K562 (cell line): ENCODE results near the gene KBTBD3. TPM values are rescaled to one million over a fixed set of nuclear protein-coding genes. Genes with fewer than 3 reads are reported as not detected.

Source experiments
- ATF3 ChIP-seq, 2 experiments: fragments of 450-650 bp in 1 of 2; sonication (generic) in 1 of 2; formaldehyde crosslinking in 1 of 2; IDR thresholded peaks in 1 of 2; conservative IDR thresholded peaks in 1 of 2; 2 replicates each; pipeline versions ENCODE4 v1.6.1 to v1.8.1; 2016 to 2023; ENCODE audit warnings: mild to moderate bottlenecking in 2 of 2, moderate library complexity in 2 of 2, inconsistent platforms in 1 of 2, missing genetic modification reagents in 1 of 2
- CBX5 ChIP-seq: IDR thresholded peaks from 2 replicates; pipeline ENCODE4 v1.6.1; 2014; ENCODE audit warnings: low read depth, borderline replicate concordance
- CREB3L1 ChIP-seq: fragments of 450-650 bp; IDR thresholded peaks from 2 replicates; pipeline ENCODE4 v1.6.1; 2014; ENCODE audit warnings: low read depth, mild to moderate bottlenecking, moderate library complexity, borderline replicate concordance
- E4F1 ChIP-seq: fragments of 250-450 bp; sonication (Bioruptor Pico); IDR thresholded peaks from 2 replicates; pipeline ENCODE4 v1.5.0; 2021; ENCODE audit warnings: mild to moderate bottlenecking, borderline replicate concordance
- ESRRA ChIP-seq: fragments of 450-650 bp; IDR thresholded peaks from 2 replicates; pipeline ENCODE4 v1.6.1; 2014; ENCODE audit warnings: low read depth, mild to moderate bottlenecking, moderate library complexity, borderline replicate concordance
- FOSL1 ChIP-seq: fragments of 200-800 bp; sonication (Bioruptor generic); conservative IDR thresholded peaks from 2 replicates; pipeline ENCODE4 v1.6.1; 2016; ENCODE audit warnings: missing genetic modification characterization, missing compliant biosample characterization
- FOXM1 ChIP-seq, 2 experiments: fragments of 450-650 bp in 1 of 2; sonication (generic) in 1 of 2; formaldehyde crosslinking in 1 of 2; IDR thresholded peaks; 2 replicates each; pipeline versions ENCODE4 v1.6.1 to v1.9.0; 2017 to 2022; ENCODE audit warnings: low read depth in 2 of 2, mild to moderate bottlenecking in 2 of 2, missing genetic modification reagents in 1 of 2, moderate library complexity in 1 of 2
- GABPA ChIP-seq: fragments of 200-800 bp; sonication (Bioruptor generic); conservative IDR thresholded peaks from 2 replicates; pipeline ENCODE4 v1.6.1; 2016; ENCODE audit warnings: low read depth, missing genetic modification characterization, missing compliant biosample characterization
- HLTF ChIP-seq: fragments of 450-650 bp; IDR thresholded peaks from 2 replicates; pipeline ENCODE4 v1.6.1; 2016
- PREB ChIP-seq: sonication (generic); formaldehyde crosslinking; IDR thresholded peaks from 2 replicates; pipeline ENCODE4 v1.8.1; 2023; ENCODE audit warnings: mild to moderate bottlenecking, missing genetic modification reagents
- SAP30 ChIP-seq: fragments of 200-600 bp; sonication (generic); IDR thresholded peaks from 2 replicates; pipeline ENCODE4 v1.6.1; 2012; ENCODE audit warnings: borderline replicate concordance, low read depth, mild to moderate bottlenecking, moderate library complexity, low read length, control low read depth, inconsistent platforms; ENCODE audit not compliant: insufficient read depth, poor library complexity, severe bottlenecking
- SREBF1 ChIP-seq: fragments of 150-350 bp; IDR thresholded peaks from 2 replicates; pipeline ENCODE4 v1.6.1; 2014; ENCODE audit warnings: antibody characterized with exemption, low read depth, low read length, borderline replicate concordance
- TSHZ1 ChIP-seq: fragments of 250-450 bp; sonication (Bioruptor Pico); IDR thresholded peaks from 2 replicates; pipeline ENCODE4 v1.4.0; 2020; ENCODE audit warnings: mild to moderate bottlenecking, moderate library complexity
- ZNF551 ChIP-seq: fragments of 250-450 bp; sonication (Bioruptor Pico); IDR thresholded peaks from 2 replicates; pipeline ENCODE4 v1.5.0; 2021; ENCODE audit warnings: mild to moderate bottlenecking, moderate library complexity
- ZNF76 ChIP-seq: fragments of 250-450 bp; sonication (Bioruptor Pico); IDR thresholded peaks from 2 replicates; pipeline ENCODE4 v1.4.0; 2020; ENCODE audit warnings: mild to moderate bottlenecking, moderate library complexity, borderline replicate concordance
- polyA plus RNA-seq, 8 experiments: library from polyadenylated mRNA; depleted of rRNA in 4 of 8; stranded (reverse) in 5 of 8; unstranded in 3 of 8; fragments of >200 nt; fragmentation: Nextera tagmentation in 2 of 8; fragmentation: Illumina TruSeq in 1 of 8; extraction: Ambion mirVana in 2 of 8; extraction: Trizol in 1 of 8; gene quantifications; 2 replicates each; pipeline versions ENCODE4 v1.2.1 to v1.2.3, GENCODE V29; 2011 to 2014; ENCODE audit warnings: inconsistent platforms in 1 of 8, missing spikeins in 1 of 8
- total RNA-seq, 7 experiments: library from RNA; depleted of rRNA in 6 of 7; stranded (reverse); fragments of >200 nt in 6 of 7; fragmentation: Illumina TruSeq in 2 of 7; extraction: Trizol in 2 of 7; gene quantifications; 2 replicates each; pipeline versions ENCODE4 v1.2.1 to v1.2.3, GENCODE V29; 2011 to 2021; ENCODE audit warnings: low replicate concordance in 1 of 7

KBTBD3 gene
- total and polyA plus RNA-seq, 9 of the 15 experiments (the other 6 are each of a cell fraction or from before 2014, with no cell fraction given), result 4.2 to 31.2 (median 6.4) TPM

- peak; percentile 72 for TF ChIP-seq ATF3 (IDR thresholded peaks at IDR 0.05)
- no peak for TF ChIP-seq ATF3 (CRISPR knock-in tag; conservative IDR thresholded peaks at IDR 0.05)
- no peak for TF ChIP-seq CREB3L1
- TF ChIP-seq TSHZ1 (CRISPR knock-in tag), result no peak
- peak; percentile 100 for TF ChIP-seq ESRRA
- no peak for TF ChIP-seq E4F1
- TF ChIP-seq ZNF551, result no peak
- no peak for TF ChIP-seq HLTF
- TF ChIP-seq SAP30, result no peak
- TF ChIP-seq PREB (CRISPR knock-in tag), result no peak
- TF ChIP-seq GABPA (tag), result peak; percentile 97
- no peak for TF ChIP-seq CBX5
- TF ChIP-seq SREBF1, result no peak
- TF ChIP-seq ZNF76 (CRISPR knock-in tag), result no peak
- peak; percentile 93 for TF ChIP-seq FOSL1 (tag)
- TF ChIP-seq FOXM1 (IDR thresholded peaks at IDR 0.05; ENCODE audit: low read depth), result peak; percentile 79
- no peak for TF ChIP-seq FOXM1 (CRISPR knock-in tag; IDR thresholded peaks at IDR 0.05; ENCODE audit: low read depth)
Observed at GRCh38 chr11:106021967-106022794, 55.0 kb downstream of the KBTBD3 start, which contains the start of gene MSANTD4 (continued).
